Astrocyte (in vitro differentiated cells and primary cell): ENCODE measurements around the gene CCDC187.

Source experiments
- CTCF ChIP-seq: IDR thresholded peaks from 2 replicates; pipeline ENCODE4 v1.5.1; 2011; ENCODE audit warnings: low read depth, mild to moderate bottlenecking, inconsistent platforms, low read length, moderate library complexity; ENCODE audit not compliant: insufficient read depth
- EZH2 ChIP-seq: IDR thresholded peaks from 2 replicates; pipeline ENCODE4 v1.6.1; 2012; ENCODE audit warnings: mild to moderate bottlenecking, low read length, inconsistent platforms; ENCODE audit not compliant: insufficient read depth

- TF ChIP-seq CTCF (no peak), EZH2 (no peak)
These were observed 47.7 kb downstream of the CCDC187 start for GRCh38 chr9:136255896-136256890.
